Tibial nerve (tissue), 4 donors: Measurements from ENCODE around the gene WDR75.

Experiments
- CTCF ChIP-seq, 5 experiments: fragments of 200-600 bp in 3 of 5; fragments of 450-650 bp in 2 of 5; sonication (generic) in 3 of 5; IDR thresholded peaks; one replicate each; pipeline ENCODE4 v1.5.1; 2016 to 2019; ENCODE audit warnings: antibody characterized with exemption in 5 of 5, mild to moderate bottlenecking in 3 of 5, moderate library complexity in 2 of 5
- EP300 ChIP-seq, 2 donors: sonication (generic); formaldehyde crosslinking; IDR thresholded peaks; one replicate each; pipeline ENCODE4 v1.6.1; 2017; ENCODE audit warnings: antibody characterized with exemption in 2 of 2, mild to moderate bottlenecking in 1 of 2
- POLR2A ChIP-seq, 2 donors: fragments of 450-650 bp; IDR thresholded peaks; one replicate each; pipeline ENCODE4 v1.6.1; 2017; ENCODE audit warnings: antibody characterized with exemption in 2 of 2, mild to moderate bottlenecking in 2 of 2, moderate library complexity in 2 of 2

GRCh38 chr2:189442468-189442867 lies 1.2 kb downstream of the WDR75 start:
- TF ChIP-seq CTCF (IDR thresholded peaks at IDR 0.05), result no peak
- no peak for TF ChIP-seq POLR2A (IDR thresholded peaks at IDR 0.05)
- no peak for TF ChIP-seq EP300 (IDR thresholded peaks at IDR 0.05)
